HFFc6 (cell line): ENCODE data around the gene RBMS2. TPM values are rescaled to one million over a fixed set of nuclear protein-coding genes. Genes with fewer than 3 reads are reported as not detected.

Experiments used
- DNase-seq: peaks from one replicate; pipeline ENCODE4 v3.0.0-alpha.2; 2018
- H3K27ac Mint-ChIP-seq: 2 replicates; pipeline ENCODE4 v1.8.0; 2020; ENCODE audit warnings: mild to moderate bottlenecking, mixed read lengths
- H3K27me3 Mint-ChIP-seq: 2 replicates; pipeline ENCODE4 v1.8.0; 2021; ENCODE audit warnings: mild to moderate bottlenecking, moderate library complexity, mixed read lengths; ENCODE audit not compliant: insufficient read depth
- H3K36me3 Mint-ChIP-seq: 2 replicates; pipeline ENCODE4 v1.8.0; 2021; ENCODE audit warnings: low read depth, mixed read lengths
- H3K4me1 Mint-ChIP-seq: 2 replicates; pipeline ENCODE4 v1.8.0; 2020; ENCODE audit warnings: low read depth, mixed read lengths
- H3K4me3 Mint-ChIP-seq: 2 replicates; pipeline ENCODE4 v1.8.0; 2020; ENCODE audit warnings: mild to moderate bottlenecking, moderate library complexity, mixed read lengths
- H3K9me3 Mint-ChIP-seq: 2 replicates; pipeline ENCODE4 v1.8.0; 2020; ENCODE audit warnings: mild to moderate bottlenecking, mixed read lengths
- total RNA-seq, 6 experiments: library from RNA; stranded (reverse); fragmentation: NEBNext Ultra II Directional; extraction: Animal tissue kit (Norgen Biotek cat#: 25700); gene quantifications; 2 replicates in 1 of 6; 3 replicates in 5 of 6; pipeline ENCODE4 v1.2.3, GENCODE V29; 2021
- TF ChIP-seq, protein P1 (sequence below): fragments of 200-600 bp; sonication (generic); IDR thresholded peaks from 2 replicates; pipeline ENCODE4 v1.5.0; 2021; ENCODE audit warnings: antibody characterized with exemption, mild to moderate bottlenecking

The RBMS2 gene
- total RNA-seq, 6 experiments from 2014 or later = 77.0 to 83.2 (median 81.7) TPM

DNA sequence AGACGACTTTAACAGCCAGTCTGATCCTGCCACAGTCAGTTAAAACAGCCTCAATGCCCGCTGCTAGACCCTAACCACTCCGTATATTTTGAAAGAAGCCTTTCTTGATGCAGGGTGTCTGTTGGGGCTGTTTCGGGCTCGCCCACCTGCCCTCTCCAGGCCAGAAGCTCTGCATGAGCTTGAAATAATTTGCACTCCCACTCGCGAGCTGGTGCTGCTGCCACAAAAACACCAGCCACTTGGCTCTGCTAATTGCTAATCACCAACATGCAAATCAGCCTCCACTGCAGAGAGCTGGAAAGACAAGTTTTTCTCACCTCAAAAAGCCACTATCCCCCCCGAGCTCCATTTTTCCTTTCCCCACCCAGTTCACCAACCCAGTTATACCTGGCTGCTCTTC is 93.0 kb downstream of the RBMS2 start:
- TF ChIP-seq, protein P1, sequence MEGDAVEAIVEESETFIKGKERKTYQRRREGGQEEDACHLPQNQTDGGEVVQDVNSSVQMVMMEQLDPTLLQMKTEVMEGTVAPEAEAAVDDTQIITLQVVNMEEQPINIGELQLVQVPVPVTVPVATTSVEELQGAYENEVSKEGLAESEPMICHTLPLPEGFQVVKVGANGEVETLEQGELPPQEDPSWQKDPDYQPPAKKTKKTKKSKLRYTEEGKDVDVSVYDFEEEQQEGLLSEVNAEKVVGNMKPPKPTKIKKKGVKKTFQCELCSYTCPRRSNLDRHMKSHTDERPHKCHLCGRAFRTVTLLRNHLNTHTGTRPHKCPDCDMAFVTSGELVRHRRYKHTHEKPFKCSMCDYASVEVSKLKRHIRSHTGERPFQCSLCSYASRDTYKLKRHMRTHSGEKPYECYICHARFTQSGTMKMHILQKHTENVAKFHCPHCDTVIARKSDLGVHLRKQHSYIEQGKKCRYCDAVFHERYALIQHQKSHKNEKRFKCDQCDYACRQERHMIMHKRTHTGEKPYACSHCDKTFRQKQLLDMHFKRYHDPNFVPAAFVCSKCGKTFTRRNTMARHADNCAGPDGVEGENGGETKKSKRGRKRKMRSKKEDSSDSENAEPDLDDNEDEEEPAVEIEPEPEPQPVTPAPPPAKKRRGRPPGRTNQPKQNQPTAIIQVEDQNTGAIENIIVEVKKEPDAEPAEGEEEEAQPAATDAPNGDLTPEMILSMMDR = no peak
- no peaks in the 10 kb centered on the region for H3K9me3 Mint-ChIP-seq
- no peak for DNase-seq
- H3K4me1 Mint-ChIP-seq = no peaks in the 10 kb centered on the region; the same call in 1 of the 2 replicates
- H3K27me3 Mint-ChIP-seq = peaks cover 2% of the 10 kb centered on the region; the same call in 1 of the 2 replicates
- H3K36me3 Mint-ChIP-seq = peaks cover 42% of the 10 kb centered on the region
- no peak overlapping the region for H3K27ac Mint-ChIP-seq
- no peak overlapping the region for H3K4me3 Mint-ChIP-seq

DNA sequence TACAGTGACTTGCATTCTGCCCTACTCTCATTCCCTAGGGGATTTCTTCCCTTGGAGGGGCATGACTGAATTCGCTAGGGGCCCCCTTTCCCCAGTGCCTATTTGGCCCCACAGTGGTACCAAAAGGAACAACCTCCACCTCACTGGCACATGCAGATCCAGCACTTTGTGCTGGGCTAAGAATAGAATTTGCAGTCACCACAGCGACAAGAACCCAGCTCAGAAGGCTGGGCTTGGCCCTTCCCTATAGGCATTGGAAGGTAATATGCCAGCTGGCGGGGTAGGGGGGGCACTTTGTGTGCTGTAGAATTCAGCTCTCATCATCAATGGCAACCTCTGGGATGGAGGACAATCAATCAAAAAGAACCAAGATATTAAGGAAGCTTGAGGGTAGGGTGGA is 94.6 kb downstream of the RBMS2 start:
- H3K4me1 Mint-ChIP-seq = peaks cover 5% of the 10 kb centered on the region; the same call in 1 of the 2 replicates
- H3K4me3 Mint-ChIP-seq = no peak overlapping the region
- H3K27me3 Mint-ChIP-seq = peaks cover 2% of the 10 kb centered on the region; the same call in 1 of the 2 replicates
- H3K27ac Mint-ChIP-seq = 0 out of 2 replicates have a peak overlapping the region, but pooled peaks have one; percentile 9
- DNase-seq = no peak
- TF ChIP-seq, protein P1 = no peak
- H3K9me3 Mint-ChIP-seq = no peaks in the 10 kb centered on the region
- peaks cover 37% of the 10 kb centered on the region for H3K36me3 Mint-ChIP-seq

DNA sequence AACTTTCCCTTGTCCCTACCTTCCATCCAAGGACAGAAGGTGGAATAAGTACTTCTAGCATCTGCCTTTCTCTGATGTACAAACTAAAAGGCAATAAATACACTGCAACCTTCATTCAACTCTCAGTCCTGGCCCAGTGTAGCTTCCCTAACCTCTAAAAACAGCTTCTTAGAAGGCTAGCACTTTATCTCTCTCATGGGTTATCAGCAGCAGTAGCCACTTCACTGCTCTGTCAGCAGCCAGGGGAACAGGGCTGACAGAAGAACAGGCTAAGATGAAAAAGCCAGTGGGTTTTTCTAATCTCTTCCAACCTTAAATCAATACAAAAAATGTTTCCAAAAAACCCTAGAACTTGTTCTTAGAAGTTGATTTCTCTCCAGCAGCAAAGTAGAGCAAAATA is 95.3 kb downstream of the RBMS2 start:
- H3K27ac Mint-ChIP-seq = peak overlapping the region; percentile 11; the same call in 1 of the 2 replicates
- no peaks in the 10 kb centered on the region for H3K9me3 Mint-ChIP-seq
- no peak for DNase-seq
- TF ChIP-seq, protein P1 = no peak
- no peak overlapping the region for H3K4me3 Mint-ChIP-seq
- H3K36me3 Mint-ChIP-seq = peaks cover 31% of the 10 kb centered on the region
- H3K4me1 Mint-ChIP-seq = peaks cover 5% of the 10 kb centered on the region; the same call in 1 of the 2 replicates
- peaks cover 2% of the 10 kb centered on the region; the same call in 1 of the 2 replicates for H3K27me3 Mint-ChIP-seq

DNA sequence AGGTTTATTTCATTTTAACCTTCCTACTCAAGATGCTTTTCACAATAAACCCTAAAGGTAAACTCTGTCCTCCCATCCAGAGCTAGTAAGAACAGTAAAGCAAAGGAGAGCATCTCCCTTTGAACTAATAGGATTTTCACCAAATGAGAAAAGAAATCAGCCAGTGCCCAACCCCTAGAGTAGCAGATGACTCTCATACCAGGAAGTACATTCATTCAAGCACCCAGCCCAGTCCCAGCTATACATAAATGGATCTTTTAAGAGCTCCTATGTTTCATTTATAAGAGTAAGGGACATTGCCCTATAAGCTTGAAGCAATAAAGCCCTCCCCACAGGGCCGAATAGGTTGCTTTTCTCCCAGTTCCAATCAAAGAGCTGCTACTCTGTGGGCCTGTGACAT is 100.9 kb downstream of the RBMS2 start:
- peak overlapping the region; percentile 58; the same call in 1 of the 2 replicates for H3K27ac Mint-ChIP-seq
- no peak overlapping the region for H3K4me3 Mint-ChIP-seq
- no peaks in the 10 kb centered on the region for H3K9me3 Mint-ChIP-seq
- peaks cover 27% of the 10 kb centered on the region; the same call in 1 of the 2 replicates for H3K36me3 Mint-ChIP-seq
- TF ChIP-seq, protein P1 = no peak
- DNase-seq = no peak
- H3K4me1 Mint-ChIP-seq = peaks cover 38% of the 10 kb centered on the region
- no peaks in the 10 kb centered on the region for H3K27me3 Mint-ChIP-seq

DNA sequence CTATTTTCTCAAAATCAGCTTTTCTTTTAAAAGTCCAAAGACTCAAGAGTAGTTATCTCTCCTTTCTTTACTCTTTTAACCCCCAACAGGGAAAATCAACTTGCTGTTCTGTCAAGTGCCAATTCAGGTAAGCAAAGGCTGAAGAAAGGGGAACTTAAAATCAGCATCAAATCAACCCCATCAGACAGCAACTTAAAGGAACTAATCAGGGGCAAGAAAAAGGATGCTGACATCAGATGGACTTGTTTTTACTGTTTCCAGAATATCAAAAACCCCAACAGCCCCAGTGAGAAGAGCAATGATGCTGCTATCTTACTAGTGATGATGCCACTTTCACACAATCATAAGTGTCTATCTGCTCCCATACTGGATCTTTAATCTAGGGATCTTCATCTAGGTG is 105.1 kb downstream of the RBMS2 start:
- no peak overlapping the region for H3K4me3 Mint-ChIP-seq
- TF ChIP-seq, protein P1 = no peak
- peaks cover 62% of the 10 kb centered on the region for H3K4me1 Mint-ChIP-seq
- H3K27me3 Mint-ChIP-seq = no peaks in the 10 kb centered on the region; the same call in 1 of the 2 replicates
- H3K9me3 Mint-ChIP-seq = no peaks in the 10 kb centered on the region
- peak overlapping the region; percentile 32; the same call in 1 of the 2 replicates for H3K27ac Mint-ChIP-seq
- peaks cover 26% of the 10 kb centered on the region; the same call in 1 of the 2 replicates for H3K36me3 Mint-ChIP-seq
- no peak for DNase-seq
